AG08396 (cell line): ENCODE data around the gene ADPRHL1.
"Not testable (repeated sequence)": the region's sequence is repeated elsewhere in the genome, so short reads cannot be mapped to it uniquely, and the experiment has no call there.

Experiments used
- DNase-seq: peaks from one replicate; pipeline ENCODE4 v3.0.0; 2012; ENCODE audit warnings: low spot score, mixed read lengths

The ADPRHL1 gene

GRCh38 chr13:113479179-113479578 lies 25.9 kb upstream of the ADPRHL1 start:
- no peak for DNase-seq

- DNase-seq = no peak
Measured at GRCh38 chr13:113477724-113478123, 24.4 kb upstream of the ADPRHL1 start.

- no peak for DNase-seq
Measured at GRCh38 chr13:113476811-113477210, 23.5 kb upstream of the ADPRHL1 start.

- DNase-seq = no peak
Measured at GRCh38 chr13:113475911-113476310, 22.6 kb upstream of the ADPRHL1 start.

GRCh38 chr13:113475280-113475679 lies 22.0 kb upstream of the ADPRHL1 start:
- DNase-seq = no peak

- peak; percentile 52 for DNase-seq
Measured at GRCh38 chr13:113474179-113474578, 20.9 kb upstream of the ADPRHL1 start.

- DNase-seq = no peak
Measured at GRCh38 chr13:113472355-113473025, 19.2 kb upstream of the ADPRHL1 start.

- no peak for DNase-seq
Measured at GRCh38 chr13:113471844-113472243, 18.6 kb upstream of the ADPRHL1 start.

GRCh38 chr13:113470635-113471163 lies 17.4 kb upstream of the ADPRHL1 start:
- DNase-seq = not testable (repeated sequence)

- DNase-seq = no peak
Measured at GRCh38 chr13:113470073-113470472, 16.8 kb upstream of the ADPRHL1 start.

GRCh38 chr13:113469582-113469981 lies 16.3 kb upstream of the ADPRHL1 start:
- no peak for DNase-seq

GRCh38 chr13:113468472-113469201 lies 15.3 kb upstream of the ADPRHL1 start:
- DNase-seq = no peak

- DNase-seq = no peak
Measured at GRCh38 chr13:113468029-113468428, 14.7 kb upstream of the ADPRHL1 start.

GRCh38 chr13:113466383-113466782 lies 13.1 kb upstream of the ADPRHL1 start:
- DNase-seq = no peak

- DNase-seq = no peak
Measured at GRCh38 chr13:113465300-113465699, 12.0 kb upstream of the ADPRHL1 start.

- no peak for DNase-seq
Measured at GRCh38 chr13:113464476-113464875, 11.2 kb upstream of the ADPRHL1 start.

GRCh38 chr13:113461022-113461751 lies 7.9 kb upstream of the ADPRHL1 start:
- DNase-seq = no peak

- DNase-seq = no peak
Measured at GRCh38 chr13:113460599-113460998, 7.3 kb upstream of the ADPRHL1 start.

GRCh38 chr13:113460064-113460555 lies 6.8 kb upstream of the ADPRHL1 start:
- DNase-seq = no peak

- DNase-seq = peak; percentile 56
Measured at GRCh38 chr13:113458253-113459065, 5.2 kb upstream of the ADPRHL1 start.

- no peak for DNase-seq
Measured at GRCh38 chr13:113457510-113457909, 4.2 kb upstream of the ADPRHL1 start.
